ENCODE data around the gene OXLD1.

DNA sequence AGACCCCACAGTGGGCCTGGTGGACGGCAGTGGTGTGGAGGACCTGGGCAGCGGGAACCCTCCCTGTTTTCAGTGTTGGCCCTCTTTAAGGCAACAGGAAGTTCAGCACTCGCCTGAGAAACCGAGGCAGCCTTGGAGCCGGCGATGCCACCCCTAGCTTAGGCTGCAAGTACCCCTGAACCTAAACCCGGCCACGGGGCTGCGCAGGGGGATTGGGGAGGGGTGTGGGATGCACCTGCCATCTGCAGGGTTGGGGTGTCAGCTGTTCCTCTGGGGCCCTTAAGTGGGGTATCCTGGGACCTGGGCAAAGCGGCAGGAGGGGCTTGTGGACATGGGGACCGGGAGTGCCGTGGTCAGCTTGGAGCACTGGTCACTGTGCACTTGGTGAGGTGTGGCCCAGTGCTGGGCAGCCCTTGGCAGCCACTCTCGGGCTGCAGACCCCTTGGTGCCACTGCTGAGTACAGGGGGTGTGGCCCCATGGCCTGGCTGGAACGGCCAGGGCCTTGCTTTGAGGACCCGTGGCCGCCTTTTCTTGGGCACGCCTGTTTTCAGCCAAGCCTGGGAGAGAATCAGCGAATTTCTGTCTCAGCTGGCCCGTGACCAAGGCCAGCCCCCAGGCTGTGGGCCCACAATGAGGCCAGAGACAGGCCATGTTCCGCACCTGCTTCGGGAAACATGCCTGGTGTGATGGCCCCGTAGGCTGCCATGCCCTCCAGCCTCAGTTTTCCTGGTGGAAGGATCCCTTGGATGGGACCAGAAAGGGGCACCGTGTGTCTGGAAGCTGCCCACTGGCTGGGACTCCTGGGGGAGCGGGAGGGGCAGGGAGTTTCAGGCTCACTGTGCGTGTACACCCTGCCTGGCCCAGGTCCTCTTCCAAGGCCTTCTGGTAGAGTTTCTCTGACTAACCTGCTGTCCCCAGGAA lies 41.6 kb upstream of the OXLD1 start:
- TF ChIP-seq, protein P1, sequence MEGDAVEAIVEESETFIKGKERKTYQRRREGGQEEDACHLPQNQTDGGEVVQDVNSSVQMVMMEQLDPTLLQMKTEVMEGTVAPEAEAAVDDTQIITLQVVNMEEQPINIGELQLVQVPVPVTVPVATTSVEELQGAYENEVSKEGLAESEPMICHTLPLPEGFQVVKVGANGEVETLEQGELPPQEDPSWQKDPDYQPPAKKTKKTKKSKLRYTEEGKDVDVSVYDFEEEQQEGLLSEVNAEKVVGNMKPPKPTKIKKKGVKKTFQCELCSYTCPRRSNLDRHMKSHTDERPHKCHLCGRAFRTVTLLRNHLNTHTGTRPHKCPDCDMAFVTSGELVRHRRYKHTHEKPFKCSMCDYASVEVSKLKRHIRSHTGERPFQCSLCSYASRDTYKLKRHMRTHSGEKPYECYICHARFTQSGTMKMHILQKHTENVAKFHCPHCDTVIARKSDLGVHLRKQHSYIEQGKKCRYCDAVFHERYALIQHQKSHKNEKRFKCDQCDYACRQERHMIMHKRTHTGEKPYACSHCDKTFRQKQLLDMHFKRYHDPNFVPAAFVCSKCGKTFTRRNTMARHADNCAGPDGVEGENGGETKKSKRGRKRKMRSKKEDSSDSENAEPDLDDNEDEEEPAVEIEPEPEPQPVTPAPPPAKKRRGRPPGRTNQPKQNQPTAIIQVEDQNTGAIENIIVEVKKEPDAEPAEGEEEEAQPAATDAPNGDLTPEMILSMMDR (IDR thresholded peaks at IDR 0.05): no peak
- TF ChIP-seq POLR2A (IDR thresholded peaks at IDR 0.05) (no peak), POLR2AphosphoS5 (IDR thresholded peaks at IDR 0.05) (no peak)
